Skeletal muscle satellite cell (primary cell): ENCODE results near the gene PROX1.

Experiments
- H3K27me3 ChIP-seq: 2 replicates; pipeline ENCODE4 v1.7.0; 2013; ENCODE audit warnings: low read length; ENCODE audit not compliant: control insufficient read depth, insufficient read depth
- H3K36me3 ChIP-seq: 2 replicates; pipeline ENCODE4 v1.7.0; 2013; ENCODE audit warnings: mild to moderate bottlenecking, control low read depth, low read length; ENCODE audit not compliant: insufficient read depth
- H3K4me1 ChIP-seq: 2 replicates; pipeline ENCODE4 v1.7.0; 2013; ENCODE audit warnings: low read length; ENCODE audit not compliant: control insufficient read depth, insufficient read depth
- H3K4me2 ChIP-seq: 2 replicates; pipeline ENCODE4 v1.7.0; 2013; ENCODE audit warnings: mild to moderate bottlenecking, low read length
- H3K4me3 ChIP-seq: 2 replicates; pipeline ENCODE4 v1.7.0; 2013; ENCODE audit warnings: low read length
- H3K9ac ChIP-seq: 2 replicates; pipeline ENCODE4 v1.7.0; 2013; ENCODE audit warnings: mild to moderate bottlenecking, low read depth, low read length, moderate library complexity
- H3K9me3 ChIP-seq: replicated peaks from 2 replicates; pipeline ENCODE4 v1.7.0; 2013; ENCODE audit warnings: mild to moderate bottlenecking, control low read depth, low read length

The PROX1 gene

DNA sequence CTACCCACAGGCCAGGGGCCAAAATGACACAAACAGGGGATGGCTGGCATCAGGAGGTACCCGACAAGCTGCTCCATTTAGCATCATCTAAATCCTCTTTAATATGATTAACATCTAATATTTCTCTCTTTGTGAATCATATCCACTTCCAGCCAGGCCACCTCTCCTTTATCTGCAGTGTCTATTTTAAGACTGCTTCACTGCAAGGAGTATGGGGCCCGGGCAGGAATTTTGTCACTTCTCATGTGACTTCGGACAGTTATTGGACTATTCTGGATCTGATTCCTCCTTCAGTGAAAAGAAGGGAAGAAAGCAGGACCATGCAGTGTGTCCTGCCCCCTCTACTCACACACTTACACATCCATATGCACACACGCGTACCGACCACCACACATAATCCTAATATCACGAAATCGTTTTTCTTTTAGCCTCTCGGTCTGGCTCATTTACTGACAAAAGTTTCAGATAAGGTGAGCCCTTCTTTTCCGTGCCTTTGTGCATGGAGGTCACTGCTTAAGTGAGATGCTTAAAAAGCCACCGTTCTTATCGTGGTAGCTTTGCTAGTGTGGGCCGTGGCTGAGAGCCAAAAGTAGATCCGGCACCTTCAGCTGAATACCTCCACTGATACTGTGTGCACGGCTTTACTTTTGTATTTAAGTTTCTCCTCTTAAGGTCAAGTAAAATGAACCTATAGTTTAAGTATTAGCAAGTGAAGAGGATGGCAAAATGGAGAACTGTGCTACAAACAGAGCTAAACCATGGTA, 26.0 kb downstream of the PROX1 start:
- Histone ChIP-seq H3K9ac (no peak overlapping the region), H3K4me1 (no peaks in the 10 kb centered on the region), H3K4me2 (no peak overlapping the region), H3K4me3 (no peak overlapping the region), H3K36me3 (no peaks in the 10 kb centered on the region), H3K27me3 (no peaks in the 10 kb centered on the region), H3K9me3 (no peaks in the 10 kb centered on the region)

DNA sequence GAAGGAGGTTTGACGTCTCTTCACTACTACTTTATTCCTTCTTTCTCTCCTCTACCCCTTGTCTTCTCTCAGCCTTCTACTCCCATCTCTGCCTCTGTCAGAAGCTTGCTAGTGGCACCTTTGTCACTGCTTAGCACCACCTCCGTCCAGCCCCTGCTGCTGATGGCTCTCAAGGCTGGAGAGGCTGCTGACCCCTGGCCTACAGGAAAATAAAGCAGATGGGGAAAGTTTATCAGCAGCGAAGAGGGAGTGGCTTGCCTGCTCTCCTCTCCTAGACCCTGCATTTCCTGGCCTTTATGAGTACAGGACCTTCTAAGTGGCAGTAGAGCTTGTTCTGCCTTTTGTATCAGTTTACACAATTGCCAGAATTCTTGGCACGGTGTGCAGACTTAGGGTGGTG, 27.0 kb downstream of the PROX1 start:
- no peak overlapping the region for H3K4me2 ChIP-seq
- no peaks in the 10 kb centered on the region for H3K27me3 ChIP-seq
- H3K4me3 ChIP-seq: no peak overlapping the region
- H3K9ac ChIP-seq: no peak overlapping the region
- no peaks in the 10 kb centered on the region for H3K36me3 ChIP-seq
- no peaks in the 10 kb centered on the region for H3K9me3 ChIP-seq
- no peaks in the 10 kb centered on the region for H3K4me1 ChIP-seq

DNA sequence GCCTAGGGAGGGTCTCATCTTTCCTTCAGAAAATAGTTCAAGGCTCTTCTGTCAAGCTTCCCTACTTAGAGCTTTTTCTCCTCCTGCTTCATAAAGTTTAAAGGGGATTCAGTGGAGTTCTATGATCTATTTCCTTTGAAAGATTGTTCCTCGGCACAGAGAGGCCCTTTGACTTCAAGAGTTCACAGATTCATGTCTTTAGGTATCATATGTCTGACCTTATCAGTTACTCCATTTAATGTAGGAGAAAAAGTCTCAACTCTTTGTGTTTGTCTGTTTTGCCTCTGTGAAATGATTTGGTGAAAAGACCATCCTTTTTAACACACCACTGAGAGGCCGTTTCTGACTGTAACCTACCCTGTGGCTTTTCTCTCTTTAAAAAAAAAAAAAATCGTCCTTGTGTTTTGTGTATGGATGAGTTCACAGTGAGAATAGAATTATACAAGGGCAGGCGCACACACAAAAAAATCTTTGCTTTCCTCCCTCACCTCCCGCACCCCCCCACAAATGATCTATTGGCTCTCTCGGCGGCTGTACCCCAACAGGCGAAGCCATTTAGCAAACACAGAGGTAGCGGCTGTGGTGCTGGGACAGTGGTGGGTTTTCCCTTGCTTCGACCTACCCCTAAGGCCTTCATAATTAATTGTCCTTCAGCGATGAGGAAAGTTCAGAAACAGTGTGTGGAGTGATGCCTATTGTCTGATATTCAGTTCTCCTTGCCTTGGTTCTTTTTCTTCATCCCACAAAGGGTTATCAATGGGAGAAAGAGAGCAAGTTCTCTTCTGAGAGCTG, 29.6 kb downstream of the PROX1 start:
- H3K27me3 ChIP-seq: no peaks in the 10 kb centered on the region
- no peak overlapping the region for H3K4me2 ChIP-seq
- H3K9ac ChIP-seq: no peak overlapping the region
- no peaks in the 10 kb centered on the region for H3K9me3 ChIP-seq
- H3K4me3 ChIP-seq: no peak overlapping the region
- H3K36me3 ChIP-seq: no peaks in the 10 kb centered on the region
- H3K4me1 ChIP-seq: no peaks in the 10 kb centered on the region

DNA sequence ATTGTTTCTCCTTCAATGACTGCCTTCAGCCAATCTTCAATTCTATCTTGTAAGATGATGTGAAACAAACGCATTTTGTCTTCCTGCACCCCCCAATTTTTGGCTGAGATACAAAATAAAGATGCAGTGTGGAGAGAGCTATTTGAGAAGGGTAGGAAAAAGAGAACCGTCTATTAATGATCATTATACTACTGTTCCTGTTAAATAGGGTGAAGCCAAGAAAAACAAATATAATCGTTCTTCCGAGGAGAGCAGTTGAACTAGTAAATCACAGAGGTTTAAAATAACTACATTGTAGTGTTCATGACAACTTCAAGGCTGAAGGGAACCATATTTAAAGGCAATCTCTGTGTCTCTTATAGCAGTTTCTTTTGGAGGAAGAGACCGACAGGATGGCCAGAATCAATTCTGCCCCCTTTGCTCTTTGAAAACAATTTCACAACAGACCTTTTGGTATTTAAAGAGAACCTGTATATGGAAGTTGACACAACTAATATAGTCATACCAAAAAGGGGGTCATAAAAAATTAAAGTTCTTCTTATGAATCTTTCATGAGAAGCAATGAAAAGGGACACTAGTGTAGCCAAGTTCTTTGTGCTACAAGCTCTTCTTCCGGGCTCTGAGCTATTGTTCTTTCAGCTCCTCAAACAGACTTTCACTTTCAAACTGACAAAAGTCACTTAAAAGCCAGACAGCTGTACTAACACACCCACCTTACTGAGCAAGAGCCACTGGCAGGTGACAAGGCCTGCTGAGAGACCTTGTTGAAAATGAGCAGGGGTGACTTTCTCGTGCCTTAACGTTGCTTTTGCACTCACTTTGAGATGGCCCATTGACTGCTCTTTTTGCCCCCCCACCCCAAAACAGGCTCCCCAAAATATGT, 30.9 kb downstream of the PROX1 start:
- Histone ChIP-seq H3K9ac (no peak overlapping the region), H3K27me3 (no peaks in the 10 kb centered on the region), H3K9me3 (no peaks in the 10 kb centered on the region), H3K4me3 (no peak overlapping the region), H3K36me3 (no peaks in the 10 kb centered on the region), H3K4me1 (no peaks in the 10 kb centered on the region), H3K4me2 (no peak overlapping the region)

DNA sequence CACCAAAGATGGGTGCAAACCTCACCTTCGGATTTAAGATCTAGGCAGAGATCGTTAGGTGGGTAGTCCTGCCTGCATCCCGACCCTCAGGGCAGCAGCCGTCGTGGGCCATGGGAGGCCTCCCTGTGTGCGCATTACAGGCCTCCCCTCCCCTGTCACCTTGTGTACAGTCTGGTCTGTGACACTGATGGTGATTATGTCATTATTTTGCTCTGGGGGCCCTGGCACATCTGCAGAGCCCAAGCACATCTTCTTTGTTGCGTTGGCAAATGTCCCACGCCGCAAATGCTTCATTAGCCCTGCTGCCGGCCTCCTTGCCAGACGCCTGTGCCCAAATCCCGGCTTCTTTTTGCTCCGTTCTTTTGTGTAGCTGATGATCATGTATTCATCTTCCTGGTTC, 31.7 kb downstream of the PROX1 start:
- H3K36me3 ChIP-seq: no peaks in the 10 kb centered on the region
- H3K4me2 ChIP-seq: no peak overlapping the region
- H3K4me3 ChIP-seq: no peak overlapping the region
- H3K9ac ChIP-seq: no peak overlapping the region
- H3K27me3 ChIP-seq: no peaks in the 10 kb centered on the region
- no peaks in the 10 kb centered on the region for H3K4me1 ChIP-seq
- no peaks in the 10 kb centered on the region for H3K9me3 ChIP-seq

DNA sequence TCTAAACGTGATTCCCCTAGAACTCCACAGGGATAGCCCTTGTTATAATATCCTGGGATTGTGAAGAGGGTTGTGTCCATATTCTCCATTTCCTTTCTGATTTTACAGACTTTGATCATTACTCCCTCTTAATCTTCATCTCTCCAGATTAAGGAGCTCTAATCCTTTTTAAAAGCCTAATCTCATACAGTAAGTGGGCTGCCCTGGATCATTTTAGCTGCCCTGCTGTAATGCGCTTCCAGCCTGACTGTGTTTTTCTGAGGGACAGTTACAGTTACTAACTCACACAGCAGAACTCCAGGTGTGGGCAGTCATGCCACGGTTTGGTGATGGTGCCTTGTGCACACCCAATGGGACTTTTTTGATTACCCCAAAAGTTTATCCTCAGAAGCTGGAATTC, 33.5 kb downstream of the PROX1 start:
- no peak overlapping the region for H3K4me3 ChIP-seq
- no peaks in the 10 kb centered on the region for H3K36me3 ChIP-seq
- H3K9ac ChIP-seq: no peak overlapping the region
- H3K4me2 ChIP-seq: no peak overlapping the region
- H3K9me3 ChIP-seq: no peaks in the 10 kb centered on the region
- H3K27me3 ChIP-seq: no peaks in the 10 kb centered on the region
- no peaks in the 10 kb centered on the region for H3K4me1 ChIP-seq

DNA sequence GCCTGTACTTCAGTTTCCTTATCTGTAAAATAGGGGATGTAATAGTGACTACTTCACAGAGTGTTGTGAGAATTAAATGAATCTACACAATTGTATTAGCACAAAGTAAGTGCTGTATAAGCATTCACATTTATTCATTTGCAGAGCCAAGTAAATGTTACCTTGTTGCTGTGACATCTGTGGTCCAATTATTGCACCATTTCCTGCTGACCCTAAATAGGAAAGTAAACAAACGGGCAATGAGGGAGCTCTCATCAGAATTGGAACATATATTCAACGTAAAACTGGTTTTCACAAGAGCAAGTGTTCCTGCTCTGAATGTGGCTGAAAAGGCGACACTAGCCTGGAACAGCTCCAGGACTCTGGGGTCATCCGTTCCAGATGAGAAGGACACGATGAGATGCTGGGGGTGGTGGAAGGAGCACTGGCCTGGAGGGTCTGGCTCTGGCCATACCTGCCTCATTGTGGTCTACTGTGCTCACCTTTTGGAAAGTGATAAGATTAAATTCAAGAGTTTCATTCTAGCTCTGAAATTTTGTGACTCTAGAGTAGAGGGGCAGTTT, 34.5 kb downstream of the PROX1 start:
- no peaks in the 10 kb centered on the region for H3K4me1 ChIP-seq
- no peak overlapping the region for H3K4me3 ChIP-seq
- no peak overlapping the region for H3K4me2 ChIP-seq

DNA sequence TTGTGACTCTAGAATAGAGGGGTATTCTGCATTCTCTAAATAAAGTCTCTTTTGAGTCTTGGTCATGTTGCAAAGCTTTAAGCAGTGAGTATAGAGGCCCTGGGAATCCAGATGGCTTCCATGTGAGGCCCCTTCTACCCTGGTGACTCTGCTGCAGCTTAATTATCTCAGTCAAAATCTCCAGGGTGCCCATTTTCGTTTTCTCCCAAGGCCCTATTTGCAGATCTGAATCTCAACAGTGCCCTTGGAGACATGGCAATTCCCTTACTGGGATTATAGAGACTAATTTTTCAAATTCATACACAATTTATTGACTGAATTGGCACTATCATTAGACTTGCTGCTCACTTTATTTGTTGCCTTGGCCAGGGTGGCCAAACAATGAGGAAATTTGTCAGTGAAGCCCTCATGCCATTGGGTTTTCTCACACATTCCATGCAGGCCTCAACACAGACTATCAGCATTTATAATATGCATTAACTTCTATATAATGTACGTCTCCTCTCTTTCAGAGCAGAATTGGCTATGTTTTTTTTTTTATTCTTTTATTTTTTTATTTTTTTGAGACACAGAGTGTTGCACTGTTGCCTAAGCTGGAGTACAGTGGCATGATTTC, 35.1 kb downstream of the PROX1 start:
- H3K9ac ChIP-seq: no peak overlapping the region
- no peaks in the 10 kb centered on the region for H3K4me1 ChIP-seq
- H3K9me3 ChIP-seq: no peaks in the 10 kb centered on the region
- no peak overlapping the region for H3K4me2 ChIP-seq
- no peaks in the 10 kb centered on the region for H3K27me3 ChIP-seq
- no peak overlapping the region for H3K4me3 ChIP-seq
- H3K36me3 ChIP-seq: no peaks in the 10 kb centered on the region

More for the DNA sequence above, 34.5 kb downstream of the PROX1 start:
- no peaks in the 10 kb centered on the region for H3K27me3 ChIP-seq
- no peak overlapping the region for H3K9ac ChIP-seq
- no peaks in the 10 kb centered on the region for H3K36me3 ChIP-seq
- H3K9me3 ChIP-seq: no peaks in the 10 kb centered on the region

DNA sequence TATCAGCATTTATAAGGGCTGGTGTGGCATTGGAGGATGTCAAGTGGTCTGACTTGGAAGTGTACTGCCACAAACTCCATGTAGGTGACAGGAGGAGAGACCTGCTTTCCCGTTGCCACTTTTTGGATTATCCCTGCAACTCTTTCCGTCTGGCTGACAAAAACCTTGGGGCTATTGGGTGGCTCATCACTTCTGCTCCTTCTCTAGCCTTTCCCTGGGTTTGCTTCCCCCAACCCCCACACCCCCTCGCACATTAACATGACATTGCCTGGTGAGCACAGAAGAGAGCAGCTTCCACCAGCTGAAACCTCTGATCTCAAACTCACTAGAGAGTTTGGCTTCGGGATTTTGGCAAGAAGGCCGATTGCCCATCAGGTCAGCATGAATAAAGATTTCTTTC, 39.2 kb downstream of the PROX1 start:
- no peaks in the 10 kb centered on the region for H3K36me3 ChIP-seq
- H3K27me3 ChIP-seq: peaks cover 4% of the 10 kb centered on the region
- H3K4me2 ChIP-seq: no peak overlapping the region
- no peak overlapping the region for H3K9ac ChIP-seq
- H3K4me3 ChIP-seq: no peak overlapping the region
- peaks cover 19% of the 10 kb centered on the region for H3K4me1 ChIP-seq
- H3K9me3 ChIP-seq: no peaks in the 10 kb centered on the region

DNA sequence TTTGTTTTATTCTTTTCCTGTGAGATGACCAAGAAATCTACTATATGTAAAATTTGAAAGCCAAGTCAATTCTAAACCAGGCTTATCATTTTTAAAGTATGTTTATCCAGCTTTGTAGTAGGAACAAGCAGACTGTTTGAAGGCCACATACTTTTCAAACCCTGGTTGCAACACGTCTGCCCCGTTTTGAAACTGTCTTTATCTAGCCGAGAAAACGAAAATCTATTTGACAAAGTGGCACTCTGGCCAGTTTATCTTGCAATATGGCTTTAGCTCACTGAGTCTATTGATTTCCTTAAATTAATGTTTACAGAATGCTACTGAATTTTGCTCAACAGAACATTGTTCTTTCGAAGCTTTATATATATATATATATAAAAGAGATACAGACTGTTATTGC, 39.7 kb downstream of the PROX1 start:
- Histone ChIP-seq H3K27me3 (peaks cover 4% of the 10 kb centered on the region), H3K4me2 (no peak overlapping the region), H3K4me1 (peaks cover 19% of the 10 kb centered on the region), H3K9me3 (no peaks in the 10 kb centered on the region), H3K9ac (no peak overlapping the region), H3K4me3 (no peak overlapping the region), H3K36me3 (no peaks in the 10 kb centered on the region)

DNA sequence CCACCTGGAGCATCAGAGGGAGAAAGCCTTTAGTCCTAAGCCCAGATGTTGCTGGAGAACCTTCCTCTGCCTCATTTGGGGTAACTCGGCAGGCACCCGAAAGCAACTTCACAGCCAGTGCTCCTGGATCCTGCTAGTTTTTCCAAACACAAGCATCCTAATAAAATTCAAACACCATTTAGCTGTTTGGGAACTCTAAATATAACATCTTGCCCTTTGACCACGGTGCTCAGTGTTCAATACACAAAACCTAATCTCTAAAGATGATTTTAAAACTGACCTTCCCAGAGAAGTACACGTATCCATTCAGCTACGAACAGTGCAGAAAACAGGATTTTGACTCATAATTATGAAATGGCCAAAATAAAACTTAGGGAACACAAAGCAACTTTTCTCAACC, 40.3 kb downstream of the PROX1 start:
- H3K4me2 ChIP-seq: peak overlapping the region; percentile 32
- H3K4me1 ChIP-seq: peaks cover 19% of the 10 kb centered on the region
- no peak overlapping the region for H3K4me3 ChIP-seq
- no peaks in the 10 kb centered on the region for H3K36me3 ChIP-seq
- no peaks in the 10 kb centered on the region for H3K9me3 ChIP-seq
- peak overlapping the region; percentile 25 for H3K9ac ChIP-seq
- H3K27me3 ChIP-seq: peaks cover 4% of the 10 kb centered on the region
